ENCODE measurements around the gene MEP1A.
"Not testable (repeated sequence)": the region's sequence is repeated elsewhere in the genome, so short reads cannot be mapped to it uniquely, and the experiment has no call there.

The MEP1A gene

GRCh38 chr6:46751658-46752057 lies 41.5 kb upstream of the MEP1A start:
- Histone ChIP-seq H3K4me3 (ENCODE audit: insufficient read length, low read depth) (no peak overlapping the region), H3K9me3 (ENCODE audit: insufficient read depth, low read length) (peaks cover 19% of the 10 kb centered on the region; the same call in 1 of the 2 replicates), H3K9ac (ENCODE audit: insufficient read length, low read depth) (no peak overlapping the region), H3K36me3 (ENCODE audit: insufficient read depth, insufficient read length, low read length) (no peaks in the 10 kb centered on the region), H3K4me1 (ENCODE audit: insufficient read depth, insufficient read length) (peaks cover 5% of the 10 kb centered on the region), H3K27me3 (ENCODE audit: insufficient read depth, insufficient read length) (no peaks in the 10 kb centered on the region)
- TF ChIP-seq ZNF274 (IDR thresholded peaks at IDR 0.05; ENCODE audit: low read depth, low read length) (no peak), SUZ12 (IDR thresholded peaks at IDR 0.05; ENCODE audit: extremely low read depth, insufficient read depth, insufficient read length) (no peak), YY1 (IDR thresholded peaks at IDR 0.05; ENCODE audit: insufficient read depth, insufficient read length) (no peak)
- DNase-seq (ENCODE audit: low read depth, low spot score) = no peak

DNA sequence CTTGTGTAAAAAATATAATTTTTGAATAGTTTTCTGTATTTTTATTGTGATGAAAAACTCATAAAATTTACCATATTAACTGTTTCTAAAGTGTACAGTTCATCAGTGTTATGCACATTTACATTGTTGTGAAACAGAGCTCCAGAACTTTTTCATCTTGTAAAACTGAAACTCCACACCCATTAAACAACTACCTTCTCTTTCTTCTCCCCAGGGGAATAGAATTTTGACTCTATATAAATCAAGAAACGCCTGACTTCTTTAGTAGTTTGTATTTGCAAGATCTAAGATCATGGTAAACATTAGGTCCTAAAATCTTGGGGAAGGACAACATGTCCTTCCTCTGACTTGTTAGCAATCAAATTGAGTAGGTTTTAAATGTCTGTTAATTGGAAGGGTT lies 37.3 kb upstream of the MEP1A start:
- Histone ChIP-seq H3K4me3 (ENCODE audit: insufficient read length, low read depth) (no peak overlapping the region), H3K4me1 (ENCODE audit: insufficient read depth, insufficient read length) (no peaks in the 10 kb centered on the region), H3K9me3 (ENCODE audit: insufficient read depth, low read length) (no peaks in the 10 kb centered on the region), H3K9ac (ENCODE audit: insufficient read length, low read depth) (no peak overlapping the region), H3K36me3 (ENCODE audit: insufficient read depth, insufficient read length, low read length) (no peaks in the 10 kb centered on the region), H3K27me3 (ENCODE audit: insufficient read depth, insufficient read length) (no peaks in the 10 kb centered on the region)
- no peak for DNase-seq (ENCODE audit: low read depth, low spot score)
- TF ChIP-seq YY1 (IDR thresholded peaks at IDR 0.05; ENCODE audit: insufficient read depth, insufficient read length) = no peak
- no peak for TF ChIP-seq SUZ12 (IDR thresholded peaks at IDR 0.05; ENCODE audit: extremely low read depth, insufficient read depth, insufficient read length)
- TF ChIP-seq ZNF274 (IDR thresholded peaks at IDR 0.05; ENCODE audit: low read depth, low read length) = no peak

DNA sequence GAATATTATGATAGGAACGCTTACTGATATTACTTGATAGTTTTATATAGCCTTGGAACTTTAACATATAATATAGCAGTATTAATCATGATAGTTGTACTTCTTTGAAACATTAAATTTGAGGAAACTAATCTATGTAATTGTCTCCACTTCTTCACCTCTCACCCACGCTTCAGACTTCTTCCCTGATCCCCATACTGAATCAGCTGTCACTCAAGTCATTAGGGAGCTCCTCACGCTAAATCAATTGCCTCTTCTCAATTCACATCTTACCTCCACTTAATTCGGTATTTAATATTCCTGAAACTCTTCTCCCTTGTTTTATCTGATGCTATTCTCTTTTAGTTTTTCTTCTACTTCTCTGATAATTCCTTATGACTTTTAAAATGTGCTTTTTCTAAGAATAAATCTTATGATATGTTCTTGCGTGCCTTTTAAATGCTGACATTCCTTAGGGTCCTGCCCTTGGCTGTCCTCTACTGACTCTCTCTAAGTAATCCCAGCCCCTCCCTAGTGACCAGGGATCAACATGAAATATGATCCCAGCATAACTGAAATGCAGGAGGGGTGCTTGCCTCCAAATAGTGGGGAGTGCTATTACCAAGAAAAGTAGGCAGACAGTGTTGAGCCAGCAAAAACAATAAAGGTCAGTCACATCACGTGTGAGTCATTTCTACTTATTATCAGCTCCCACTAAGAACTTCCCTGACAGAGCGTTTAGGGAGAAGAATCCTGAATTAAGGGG lies 36.5 kb upstream of the MEP1A start:
- DNase-seq (ENCODE audit: low read depth, low spot score) = no peak
- Histone ChIP-seq H3K9ac (ENCODE audit: insufficient read length, low read depth) (no peak overlapping the region), H3K9me3 (ENCODE audit: insufficient read depth, low read length) (no peaks in the 10 kb centered on the region), H3K27me3 (ENCODE audit: insufficient read depth, insufficient read length) (no peaks in the 10 kb centered on the region), H3K4me1 (ENCODE audit: insufficient read depth, insufficient read length) (no peaks in the 10 kb centered on the region), H3K4me3 (ENCODE audit: insufficient read length, low read depth) (no peak overlapping the region), H3K36me3 (ENCODE audit: insufficient read depth, insufficient read length, low read length) (no peaks in the 10 kb centered on the region)
- TF ChIP-seq YY1 (IDR thresholded peaks at IDR 0.05; ENCODE audit: insufficient read depth, insufficient read length) (no peak), ZNF274 (IDR thresholded peaks at IDR 0.05; ENCODE audit: low read depth, low read length) (no peak), SUZ12 (IDR thresholded peaks at IDR 0.05; ENCODE audit: extremely low read depth, insufficient read depth, insufficient read length) (no peak)

DNA sequence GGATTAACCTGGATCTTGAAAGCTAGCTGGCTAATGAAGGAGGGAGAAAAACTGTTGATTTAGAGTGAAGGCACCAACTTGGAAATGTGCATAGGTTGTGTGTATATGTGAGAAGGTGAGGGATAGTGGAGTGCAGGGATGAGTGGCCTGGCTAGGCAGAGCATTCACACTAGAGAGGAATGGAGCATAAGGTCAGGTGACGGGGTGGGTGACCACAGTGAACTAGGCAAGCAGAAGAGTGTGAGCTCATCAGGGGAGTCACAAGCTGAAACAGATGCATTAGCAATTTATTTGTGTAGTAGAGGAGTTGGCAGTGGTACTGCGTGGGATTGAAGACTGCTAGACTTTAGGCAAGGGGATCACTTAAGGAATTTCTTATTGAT lies 36.0 kb upstream of the MEP1A start:
- Histone ChIP-seq H3K9me3 (ENCODE audit: insufficient read depth, low read length) (no peaks in the 10 kb centered on the region), H3K4me3 (ENCODE audit: insufficient read length, low read depth) (no peak overlapping the region), H3K36me3 (ENCODE audit: insufficient read depth, insufficient read length, low read length) (no peaks in the 10 kb centered on the region), H3K4me1 (ENCODE audit: insufficient read depth, insufficient read length) (no peaks in the 10 kb centered on the region), H3K27me3 (ENCODE audit: insufficient read depth, insufficient read length) (no peaks in the 10 kb centered on the region), H3K9ac (ENCODE audit: insufficient read length, low read depth) (no peak overlapping the region)
- DNase-seq (ENCODE audit: low read depth, low spot score) = no peak
- TF ChIP-seq SUZ12 (IDR thresholded peaks at IDR 0.05; ENCODE audit: extremely low read depth, insufficient read depth, insufficient read length) (no peak), YY1 (IDR thresholded peaks at IDR 0.05; ENCODE audit: insufficient read depth, insufficient read length) (no peak), ZNF274 (IDR thresholded peaks at IDR 0.05; ENCODE audit: low read depth, low read length) (no peak)

- no peaks in the 10 kb centered on the region for H3K36me3 ChIP-seq (ENCODE audit: insufficient read depth, insufficient read length, low read length)
- TF ChIP-seq YY1 (IDR thresholded peaks at IDR 0.05; ENCODE audit: insufficient read depth, insufficient read length) (no peak), ZNF274 (IDR thresholded peaks at IDR 0.05; ENCODE audit: low read depth, low read length) (no peak), SUZ12 (IDR thresholded peaks at IDR 0.05; ENCODE audit: extremely low read depth, insufficient read depth, insufficient read length) (no peak)
Observed at GRCh38 chr6:46758960-46759753, 34.0 kb upstream of the MEP1A start.

DNA sequence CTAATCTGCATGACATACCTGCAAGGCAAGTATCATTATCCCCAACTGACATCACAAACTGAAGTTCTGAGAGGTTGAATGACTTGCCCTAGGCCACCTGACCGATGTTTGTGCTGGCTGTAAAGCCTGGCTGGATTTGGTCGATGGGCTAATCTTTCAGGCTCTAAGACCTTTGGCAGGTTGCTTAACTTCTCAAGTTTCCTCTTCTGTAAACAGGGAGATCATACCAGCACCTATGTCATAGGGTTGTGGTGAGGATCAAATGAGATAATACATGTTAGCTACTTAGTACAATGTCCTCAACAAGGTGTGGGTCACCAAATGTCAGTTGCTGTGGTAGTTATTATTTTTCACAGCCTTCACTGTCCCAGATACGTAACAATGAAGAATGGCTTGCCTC lies 32.3 kb upstream of the MEP1A start:
- no peak for DNase-seq (ENCODE audit: low read depth, low spot score)
- Histone ChIP-seq H3K4me1 (ENCODE audit: insufficient read depth, insufficient read length) (no peaks in the 10 kb centered on the region), H3K9ac (ENCODE audit: insufficient read length, low read depth) (no peak overlapping the region), H3K9me3 (ENCODE audit: insufficient read depth, low read length) (no peaks in the 10 kb centered on the region), H3K4me3 (ENCODE audit: insufficient read length, low read depth) (no peak overlapping the region), H3K36me3 (ENCODE audit: insufficient read depth, insufficient read length, low read length) (no peaks in the 10 kb centered on the region), H3K27me3 (ENCODE audit: insufficient read depth, insufficient read length) (no peaks in the 10 kb centered on the region)
- TF ChIP-seq ZNF274 (IDR thresholded peaks at IDR 0.05; ENCODE audit: low read depth, low read length) (no peak), YY1 (IDR thresholded peaks at IDR 0.05; ENCODE audit: insufficient read depth, insufficient read length) (no peak), SUZ12 (IDR thresholded peaks at IDR 0.05; ENCODE audit: extremely low read depth, insufficient read depth, insufficient read length) (no peak)

More at GRCh38 chr6:46758960-46759753, 34.0 kb upstream of the MEP1A start:
- Histone ChIP-seq H3K9ac (ENCODE audit: insufficient read length, low read depth) (no peak overlapping the region), H3K4me1 (ENCODE audit: insufficient read depth, insufficient read length) (no peaks in the 10 kb centered on the region), H3K4me3 (ENCODE audit: insufficient read length, low read depth) (no peak overlapping the region), H3K9me3 (ENCODE audit: insufficient read depth, low read length) (no peaks in the 10 kb centered on the region), H3K27me3 (ENCODE audit: insufficient read depth, insufficient read length) (no peaks in the 10 kb centered on the region)
- DNase-seq (ENCODE audit: low read depth, low spot score) = no peak

GRCh38 chr6:46763466-46763865 lies 29.7 kb upstream of the MEP1A start:
- DNase-seq (ENCODE audit: low read depth, low spot score) = no peak
- Histone ChIP-seq H3K36me3 (ENCODE audit: insufficient read depth, insufficient read length, low read length) (no peaks in the 10 kb centered on the region), H3K4me3 (ENCODE audit: insufficient read length, low read depth) (no peak overlapping the region), H3K4me1 (ENCODE audit: insufficient read depth, insufficient read length) (no peaks in the 10 kb centered on the region), H3K9ac (ENCODE audit: insufficient read length, low read depth) (no peak overlapping the region), H3K9me3 (ENCODE audit: insufficient read depth, low read length) (no peaks in the 10 kb centered on the region), H3K27me3 (ENCODE audit: insufficient read depth, insufficient read length) (no peaks in the 10 kb centered on the region)
- TF ChIP-seq YY1 (IDR thresholded peaks at IDR 0.05; ENCODE audit: insufficient read depth, insufficient read length) (no peak), ZNF274 (IDR thresholded peaks at IDR 0.05; ENCODE audit: low read depth, low read length) (no peak), SUZ12 (IDR thresholded peaks at IDR 0.05; ENCODE audit: extremely low read depth, insufficient read depth, insufficient read length) (no peak)

DNA sequence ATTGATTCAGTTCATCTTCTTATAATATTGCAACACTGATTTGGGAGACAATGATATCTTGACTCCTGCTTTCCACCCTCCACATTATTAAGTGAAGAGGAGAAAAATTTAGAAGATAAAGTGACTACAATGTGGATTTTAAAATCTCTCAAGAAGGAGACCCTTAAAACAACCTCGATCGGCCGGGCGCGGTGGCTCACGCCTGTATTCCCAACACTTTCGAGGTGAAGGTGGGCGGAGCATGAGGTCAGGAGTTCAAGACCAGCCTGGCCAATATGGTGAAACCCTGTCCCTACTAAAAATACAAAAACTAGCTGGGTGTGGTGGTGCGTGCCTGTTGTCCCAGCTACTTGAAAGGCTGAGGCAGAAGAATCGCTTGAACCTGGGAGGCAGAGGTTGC lies 28.9 kb upstream of the MEP1A start:
- H3K9ac ChIP-seq (ENCODE audit: insufficient read length, low read depth); H3K4me1 ChIP-seq (ENCODE audit: insufficient read depth, insufficient read length); H3K9me3 ChIP-seq (ENCODE audit: insufficient read depth, low read length); H3K27me3 ChIP-seq (ENCODE audit: insufficient read depth, insufficient read length); DNase-seq (ENCODE audit: low read depth, low spot score); H3K36me3 ChIP-seq (ENCODE audit: insufficient read depth, insufficient read length, low read length); H3K4me3 ChIP-seq (ENCODE audit: insufficient read length, low read depth): not testable (repeated sequence)

All from NT2/D1 (cell line).